Kidney capillary endothelial cell (primary cell): ENCODE measurements around the gene HMCES.
"Not testable (repeated sequence)": the region's sequence is repeated elsewhere in the genome, so short reads cannot be mapped to it uniquely, and the experiment has no call there.

Experiments used
- DNase-seq: peaks from one replicate; pipeline ENCODE4 v3.0.0-alpha.2; 2018; ENCODE audit warnings: low spot score

Gene HMCES

GRCh38 chr3:129348734-129349133 lies 70.1 kb downstream of the HMCES start:
- no peak for DNase-seq

DNA sequence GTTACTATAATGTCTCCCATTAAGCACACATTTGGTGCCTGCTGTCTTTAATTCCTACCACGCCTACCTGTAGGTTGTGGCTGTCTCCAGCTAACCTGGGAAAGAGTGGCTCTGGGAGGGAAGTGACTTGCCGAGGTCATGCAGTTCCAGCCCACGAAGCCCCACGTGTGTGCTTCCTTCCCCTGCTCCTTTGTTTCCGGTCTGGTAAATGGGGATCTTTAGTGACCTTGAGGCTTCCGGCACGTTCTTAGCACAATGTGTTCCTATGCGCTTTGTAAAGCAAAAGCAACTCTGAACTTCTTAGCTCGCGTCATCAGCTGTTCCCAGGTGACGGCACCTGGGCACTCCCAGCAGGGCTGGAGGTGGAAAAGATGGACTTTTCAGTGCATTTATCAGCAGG lies 70.5 kb downstream of the HMCES start:
- DNase-seq: not testable (repeated sequence)

GRCh38 chr3:129349791-129350190 lies 71.1 kb downstream of the HMCES start:
- DNase-seq: no peak

- DNase-seq: no peak
Observed at GRCh38 chr3:129352045-129352444, 73.4 kb downstream of the HMCES start.

GRCh38 chr3:129352650-129353588 lies 74.2 kb downstream of the HMCES start:
- peak; percentile 81 for DNase-seq

DNA sequence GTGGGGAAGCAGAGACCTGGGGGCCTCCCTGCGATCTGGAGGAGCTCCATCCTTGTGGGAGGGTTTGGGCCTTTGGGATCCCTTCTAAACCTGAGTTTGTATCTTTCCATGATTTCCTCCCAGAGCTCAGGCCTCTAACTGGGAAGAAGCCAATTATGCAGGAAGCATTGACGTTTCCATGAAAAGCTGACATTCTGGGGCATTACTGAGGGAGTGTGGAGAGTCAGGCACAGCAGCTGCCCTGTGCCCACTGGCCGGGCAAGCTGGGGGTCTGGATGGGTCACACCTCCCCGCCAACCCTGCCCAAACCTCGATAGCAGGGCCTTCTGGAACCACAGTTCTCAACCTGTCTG lies 74.9 kb downstream of the HMCES start:
- DNase-seq: no peak
